CD1c-positive myeloid dendritic cell (primary cell): ENCODE measurements around the gene IKZF4.
A peak's percentile ranks its signal among the peaks of the same experiment; 100 is the strongest.
"Not testable (repeated sequence)": the region's sequence is repeated elsewhere in the genome, so short reads cannot be mapped to it uniquely, and the experiment has no call there.

Source experiments
- DNase-seq: peaks from one replicate; pipeline ENCODE4 v3.0.0-alpha.2; 2016; ENCODE audit errors: extremely low spot score

Gene IKZF4

GRCh38 chr12:55999522-55999921 lies 21.3 kb upstream of the IKZF4 start:
- DNase-seq = not testable (repeated sequence)

DNA sequence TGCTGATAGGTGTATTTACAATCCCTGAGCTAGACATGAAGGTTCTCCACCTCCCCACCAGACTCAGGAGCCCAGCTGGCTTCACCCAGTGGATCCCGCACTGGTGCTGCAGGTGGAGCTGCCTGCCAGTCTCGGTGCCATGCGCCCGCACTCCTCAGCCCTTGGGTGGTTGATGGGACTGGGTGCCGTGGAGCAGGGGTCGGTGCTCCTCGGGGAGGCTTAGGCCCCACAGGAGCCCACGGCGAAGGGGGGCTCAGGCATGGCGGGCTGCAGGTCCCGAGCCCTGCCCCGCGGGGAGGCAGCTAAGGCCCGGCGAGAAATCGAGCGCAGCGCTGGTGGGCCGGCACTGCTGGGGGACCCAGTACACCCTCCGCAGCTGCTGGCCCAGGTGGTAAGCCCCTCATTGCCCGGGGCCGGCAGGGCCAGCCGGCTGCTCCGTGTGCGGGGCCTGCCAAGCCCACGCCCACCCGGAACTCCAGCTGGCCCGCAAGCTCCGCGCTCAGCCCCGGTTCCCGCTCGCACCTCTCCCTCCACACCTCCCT lies 20.8 kb upstream of the IKZF4 start:
- DNase-seq = not testable (repeated sequence)

DNA sequence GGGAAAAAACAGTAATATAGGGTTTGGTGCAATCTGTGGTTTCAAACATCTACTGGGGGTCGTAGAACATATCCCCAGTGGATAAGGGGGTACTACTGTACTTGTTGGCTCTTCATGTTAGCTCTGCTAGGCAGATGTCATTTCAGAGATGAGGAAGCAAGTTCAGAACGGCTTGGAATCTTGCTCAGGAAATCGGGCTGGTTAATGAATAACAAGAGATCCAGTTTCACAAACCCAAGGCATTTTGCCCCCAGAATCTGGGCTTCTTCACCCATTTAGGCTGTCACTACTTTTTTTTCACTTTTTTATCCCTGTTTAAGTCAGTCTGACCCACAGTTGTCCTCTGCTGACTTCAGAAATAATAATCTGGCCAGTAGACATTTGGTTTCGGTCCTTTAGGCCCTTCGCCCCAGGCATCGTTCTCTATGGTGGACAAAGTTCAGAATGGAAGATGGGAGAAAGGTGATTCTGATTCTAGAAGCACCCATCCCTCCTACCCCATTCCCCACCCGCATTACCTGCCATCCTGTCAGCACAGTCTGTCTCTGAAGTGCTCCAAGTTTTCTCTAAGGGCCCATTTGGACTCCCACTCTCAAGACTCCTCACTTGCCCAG lies 19.2 kb upstream of the IKZF4 start:
- DNase-seq = no peak

DNA sequence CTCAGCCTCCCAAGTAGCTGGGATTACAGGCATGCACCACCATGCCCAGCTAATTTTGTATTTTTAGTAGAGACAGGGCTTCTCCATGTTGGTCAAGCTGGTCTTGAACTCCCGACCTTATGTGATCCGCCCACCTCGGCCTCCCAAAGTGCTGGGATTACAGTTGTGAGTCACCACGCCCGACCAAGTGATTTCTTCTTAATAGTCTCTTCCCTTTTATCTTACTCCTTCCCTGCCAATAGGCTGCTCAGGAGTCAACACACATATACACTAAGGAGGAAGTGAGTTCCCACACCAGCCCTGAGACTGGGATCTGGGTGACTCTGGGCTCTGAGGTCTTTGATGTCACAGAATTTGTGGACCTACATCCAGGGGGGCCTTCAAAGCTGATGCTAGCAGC lies 17.5 kb upstream of the IKZF4 start:
- DNase-seq = peak; percentile 86

DNA sequence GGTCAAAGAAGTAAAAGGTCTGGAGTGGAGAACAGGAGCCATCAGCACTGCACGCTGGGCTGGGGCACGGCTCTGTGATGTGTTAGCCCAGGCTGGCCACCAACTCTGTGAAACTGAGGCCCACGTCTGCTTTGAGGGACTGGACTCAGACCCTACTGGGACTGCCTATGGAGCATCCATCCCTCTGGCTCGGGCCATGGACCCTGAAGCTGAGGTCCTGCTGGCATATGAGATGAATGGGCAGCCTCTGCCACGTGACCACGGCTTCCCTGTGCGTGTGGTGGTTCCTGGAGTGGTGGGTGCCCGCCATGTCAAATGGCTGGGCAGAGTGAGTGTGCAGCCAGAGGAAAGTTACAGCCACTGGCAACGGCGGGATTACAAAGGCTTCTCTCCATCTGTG lies 16.6 kb upstream of the IKZF4 start:
- DNase-seq = no peak

DNA sequence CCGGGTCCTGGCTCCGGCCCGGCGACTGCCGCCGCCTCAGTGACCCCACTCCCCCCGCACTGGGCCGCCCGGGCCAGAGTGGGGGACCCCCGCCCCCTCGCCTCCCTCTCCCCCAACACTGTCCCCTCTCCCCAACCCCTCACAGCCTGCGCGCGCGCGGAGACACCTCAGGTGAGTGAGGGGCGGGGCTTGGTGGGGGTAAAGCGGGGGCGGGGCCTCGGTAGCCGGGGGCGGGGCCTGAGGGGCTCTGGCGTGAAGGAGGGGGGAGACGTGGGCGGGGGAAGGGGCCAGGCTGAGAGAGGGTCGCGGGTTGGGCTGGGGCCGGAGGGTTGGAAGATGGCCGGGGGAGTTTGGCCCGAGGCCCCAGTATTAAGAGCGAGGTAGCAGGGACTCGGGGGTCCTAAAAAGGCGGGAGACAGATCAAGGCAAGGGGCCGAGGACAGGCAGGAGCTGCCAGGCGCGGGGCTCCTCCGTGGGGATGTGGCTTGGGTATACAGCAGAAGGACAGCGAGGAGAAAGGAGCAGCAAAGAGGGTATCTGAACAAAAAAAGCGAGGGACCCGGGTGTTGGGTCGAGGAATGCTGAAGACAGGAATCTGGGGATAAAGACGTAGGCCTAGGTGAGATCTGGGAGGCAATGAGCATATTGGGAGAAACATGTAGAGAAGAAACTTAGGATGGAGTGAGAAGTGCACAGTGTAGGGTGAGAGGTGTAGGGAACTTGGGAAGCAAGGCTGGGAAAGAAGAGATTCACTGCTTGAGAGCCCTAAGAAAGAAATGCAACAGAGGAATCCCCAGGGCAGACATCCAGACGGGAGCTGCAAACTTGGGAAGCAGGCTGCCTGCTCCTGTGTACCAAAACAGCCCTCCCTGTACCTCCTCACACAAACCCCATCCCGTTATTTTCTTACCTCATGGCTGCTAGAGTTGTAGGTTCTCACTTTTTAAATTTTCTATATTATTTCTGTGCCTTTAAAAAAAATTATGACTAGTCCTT lies 13.0 kb upstream of the IKZF4 start:
- peak; percentile 18 for DNase-seq

GRCh38 chr12:56010111-56010570 lies 10.7 kb upstream of the IKZF4 start:
- DNase-seq = no peak

DNA sequence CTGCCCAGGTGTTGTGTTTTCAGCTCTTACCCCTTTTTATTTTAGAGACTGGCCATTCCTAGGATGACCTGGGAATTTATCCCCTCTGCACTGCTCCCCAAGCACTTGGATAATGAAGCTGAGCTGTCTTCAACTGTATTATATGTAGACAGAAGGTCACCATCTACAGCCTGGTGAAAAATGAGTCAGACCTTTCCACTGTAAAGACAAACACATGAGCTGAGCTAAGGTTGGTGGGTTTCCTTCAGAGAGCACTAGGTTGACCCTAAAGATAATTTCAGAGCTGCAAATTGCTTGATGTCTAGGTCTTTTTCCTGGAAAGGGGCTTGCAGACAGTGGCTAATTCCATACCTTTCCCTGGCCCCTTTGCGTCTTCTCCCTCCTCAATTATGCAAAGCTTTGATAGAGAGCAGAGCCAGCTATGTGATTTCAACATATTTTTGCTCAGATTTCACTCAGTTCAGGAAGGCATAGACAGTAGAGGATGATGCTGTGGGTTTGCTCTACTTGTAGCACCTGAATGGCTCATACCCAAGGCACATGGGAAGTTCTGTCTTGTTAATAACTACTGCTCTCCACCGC lies 9.2 kb upstream of the IKZF4 start:
- no peak for DNase-seq

GRCh38 chr12:56013482-56013881 lies 7.4 kb upstream of the IKZF4 start:
- DNase-seq = peak; percentile 15

GRCh38 chr12:56014205-56014604 lies 6.6 kb upstream of the IKZF4 start:
- no peak for DNase-seq

GRCh38 chr12:56017181-56017580 lies 3.7 kb upstream of the IKZF4 start:
- no peak for DNase-seq

GRCh38 chr12:56018356-56018755 lies 2.5 kb upstream of the IKZF4 start:
- no peak for DNase-seq

- DNase-seq = peak; percentile 16
Observed at GRCh38 chr12:56021889-56022497, 1.1 kb downstream of the IKZF4 start.

DNA sequence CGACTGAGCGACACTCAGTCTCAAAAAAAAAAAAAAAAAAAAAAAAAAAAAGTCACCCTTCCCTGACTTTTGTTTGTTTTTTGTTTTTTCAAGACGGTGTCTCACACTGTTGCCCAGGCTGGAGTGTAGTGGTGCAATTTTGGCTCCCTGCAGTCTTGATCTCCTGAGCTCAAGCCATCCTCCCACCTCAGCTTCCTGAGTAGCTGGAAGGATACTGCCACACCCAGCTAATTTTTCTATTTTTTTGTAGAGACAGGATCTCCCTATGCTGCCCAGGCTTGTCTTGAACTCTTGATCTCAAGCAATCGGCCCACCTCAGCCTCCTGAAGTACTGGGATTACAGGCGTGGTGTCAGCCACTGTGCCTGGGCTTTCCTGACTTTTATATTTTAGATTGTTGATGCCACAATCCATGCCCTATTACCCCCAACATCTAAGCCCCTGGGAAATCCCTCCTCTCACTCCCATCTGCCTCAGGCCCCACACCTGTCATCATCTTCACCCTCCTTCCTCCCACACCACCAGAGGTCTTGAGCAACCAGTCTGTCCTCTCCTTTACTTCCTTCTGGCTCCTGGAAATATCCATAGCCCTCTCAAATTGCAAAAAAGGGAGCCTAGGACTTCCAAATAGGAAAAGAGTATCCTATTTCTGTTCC lies 7.8 kb downstream of the IKZF4 start:
- no peak for DNase-seq

DNA sequence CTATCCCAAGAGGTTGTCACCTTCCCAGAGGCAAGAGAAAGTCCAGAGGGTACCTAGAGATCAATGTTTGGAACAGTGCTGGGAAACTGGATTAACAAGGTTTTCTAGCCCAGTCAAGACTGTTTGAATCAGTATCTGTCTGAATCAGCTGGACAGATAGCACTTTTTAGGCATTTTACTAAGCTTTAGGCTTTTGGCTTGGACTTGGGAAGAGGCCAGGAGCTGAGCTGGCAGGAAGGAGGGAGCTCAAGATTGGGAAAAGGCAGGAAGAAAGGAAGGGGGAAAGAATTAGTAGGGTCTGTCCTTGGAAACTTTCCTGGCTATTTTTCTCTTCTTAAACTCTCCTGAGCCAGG lies 8.3 kb downstream of the IKZF4 start:
- no peak for DNase-seq

- peak; percentile 68 for DNase-seq
Observed at GRCh38 chr12:56029666-56030293, 8.9 kb downstream of the IKZF4 start.

DNA sequence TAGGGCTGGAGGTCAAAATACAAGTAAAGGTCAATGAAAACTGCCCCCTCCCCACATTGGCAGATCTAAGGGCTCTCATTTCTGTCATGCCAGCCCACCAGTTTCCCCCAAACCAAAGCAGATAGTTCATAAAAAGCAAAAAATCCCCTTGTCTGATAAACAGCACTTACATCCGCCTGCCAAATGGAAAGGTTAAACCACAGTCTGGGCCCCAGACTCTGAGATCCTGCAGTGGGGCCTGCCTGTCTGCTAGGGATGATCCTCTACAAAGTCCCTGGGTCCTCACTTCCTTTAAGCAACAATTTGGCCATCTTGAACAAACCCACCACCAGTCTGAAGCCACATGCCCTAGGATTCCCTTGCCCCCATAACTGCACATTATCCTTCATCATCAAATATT lies 11.1 kb downstream of the IKZF4 start:
- DNase-seq = no peak

DNA sequence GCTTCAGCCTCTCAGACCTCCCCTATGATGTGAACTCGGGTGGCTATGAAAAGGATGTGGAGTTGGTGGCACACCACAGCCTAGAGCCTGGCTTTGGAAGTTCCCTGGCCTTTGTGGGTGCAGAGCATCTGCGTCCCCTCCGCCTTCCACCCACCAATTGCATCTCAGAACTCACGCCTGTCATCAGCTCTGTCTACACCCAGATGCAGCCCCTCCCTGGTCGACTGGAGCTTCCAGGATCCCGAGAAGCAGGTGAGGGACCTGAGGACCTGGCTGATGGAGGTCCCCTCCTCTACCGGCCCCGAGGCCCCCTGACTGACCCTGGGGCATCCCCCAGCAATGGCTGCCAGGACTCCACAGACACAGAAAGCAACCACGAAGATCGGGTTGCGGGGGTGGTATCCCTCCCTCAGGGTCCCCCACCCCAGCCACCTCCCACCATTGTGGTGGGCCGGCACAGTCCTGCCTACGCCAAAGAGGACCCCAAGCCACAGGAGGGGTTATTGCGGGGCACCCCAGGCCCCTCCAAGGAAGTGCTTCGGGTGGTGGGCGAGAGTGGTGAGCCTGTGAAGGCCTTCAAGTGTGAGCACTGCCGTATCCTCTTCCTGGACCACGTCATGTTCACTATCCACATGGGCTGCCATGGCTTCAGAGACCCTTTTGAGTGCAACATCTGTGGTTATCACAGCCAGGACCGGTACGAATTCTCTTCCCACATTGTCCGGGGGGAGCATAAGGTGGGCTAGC lies 13.9 kb downstream of the IKZF4 start:
- no peak for DNase-seq

DNA sequence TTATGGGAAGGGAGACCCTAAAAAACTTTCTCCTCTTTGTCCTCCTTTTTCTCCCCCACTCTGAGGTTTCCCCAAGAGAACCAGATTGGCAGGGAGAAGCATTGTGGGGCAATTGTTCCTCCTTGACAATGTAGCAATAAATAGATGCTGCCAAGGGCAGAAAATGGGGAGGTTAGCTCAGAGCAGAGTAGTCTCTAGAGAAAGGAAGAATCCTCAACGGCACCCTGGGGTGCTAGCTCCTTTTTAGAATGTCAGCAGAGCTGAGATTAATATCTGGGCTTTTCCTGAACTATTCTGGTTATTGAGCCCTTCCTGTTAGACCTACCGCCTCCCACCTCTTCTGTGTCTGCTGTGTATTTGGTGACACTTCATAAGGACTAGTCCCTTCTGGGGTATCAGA lies 16.3 kb downstream of the IKZF4 start:
- no peak for DNase-seq

- no peak for DNase-seq
Observed at GRCh38 chr12:56038022-56038655, 17.3 kb downstream of the IKZF4 start.
